Loucy (cell line): ENCODE results near the gene ALDH1A3.

Experiments used
- H2AFZ ChIP-seq: fragments of 200-600 bp; sonication (generic); 2 replicates; pipeline ENCODE4 v1.6.0; 2016; ENCODE audit warnings: antibody characterized with exemption, mild to moderate bottlenecking, low read length, moderate library complexity
- H3F3A ChIP-seq: fragments of 200-600 bp; 2 replicates; pipeline ENCODE4 v1.6.0; 2016; ENCODE audit warnings: antibody characterized with exemption, low read depth, mild to moderate bottlenecking
- H3K27me3 ChIP-seq: fragments of 200-600 bp; sonication (generic); 2 replicates; pipeline ENCODE4 v1.6.1; 2014; ENCODE audit warnings: low read length, mild to moderate bottlenecking; ENCODE audit not compliant: insufficient read depth, poor library complexity, severe bottlenecking
- H3K36me3 ChIP-seq: fragments of 200-600 bp; sonication (generic); 2 replicates; pipeline ENCODE4 v1.6.1; 2016; ENCODE audit warnings: low read length; ENCODE audit not compliant: insufficient read depth
- H3K4me1 ChIP-seq: fragments of 200-600 bp; sonication (generic); 2 replicates; pipeline ENCODE4 v1.5.1; 2014; ENCODE audit warnings: low read length, mild to moderate bottlenecking; ENCODE audit not compliant: insufficient read depth, poor library complexity, severe bottlenecking
- H3K4me2 ChIP-seq: fragments of 200-600 bp; sonication (generic); 2 replicates; pipeline ENCODE4 v1.6.0; 2014; ENCODE audit warnings: antibody characterized with exemption, low read length, low read depth, mild to moderate bottlenecking; ENCODE audit not compliant: poor library complexity, severe bottlenecking
- H3K4me3 ChIP-seq: fragments of 200-600 bp; sonication (generic); 2 replicates; pipeline ENCODE4 v1.5.1; 2014; ENCODE audit warnings: low read length, mild to moderate bottlenecking, mixed read lengths; ENCODE audit not compliant: poor library complexity, severe bottlenecking
- H3K79me2 ChIP-seq: fragments of 200-600 bp; sonication (generic); 2 replicates; pipeline ENCODE4 v1.6.1; 2014; ENCODE audit warnings: low read length; ENCODE audit not compliant: insufficient read depth
- H3K9ac ChIP-seq: fragments of 200-600 bp; sonication (generic); 2 replicates; pipeline ENCODE4 v1.6.0; 2014; ENCODE audit warnings: mild to moderate bottlenecking, low read depth, low read length, moderate library complexity; ENCODE audit not compliant: poor library complexity, severe bottlenecking
- H3K9me2 ChIP-seq: fragments of 200-600 bp; sonication (generic); replicated peaks from 2 replicates; pipeline ENCODE4 v1.6.1; 2016; ENCODE audit warnings: low read depth, low read length, mixed read lengths
- H3K9me3 ChIP-seq: fragments of 200-600 bp; sonication (generic); 2 replicates; pipeline ENCODE4 v1.6.1; 2014; ENCODE audit warnings: mild to moderate bottlenecking, antibody characterized with exemption, low read length, low read depth; ENCODE audit not compliant: insufficient read depth
- H4K20me1 ChIP-seq: fragments of 200-600 bp; sonication (generic); 2 replicates; pipeline ENCODE4 v1.6.0; 2014; ENCODE audit warnings: antibody characterized with exemption, low read length, mild to moderate bottlenecking; ENCODE audit not compliant: insufficient read depth, poor library complexity, severe bottlenecking
- CTCF ChIP-seq: fragments of 200-600 bp; sonication (generic); conservative IDR thresholded peaks from 2 replicates; pipeline ENCODE4 v1.5.1; 2014; ENCODE audit warnings: mild to moderate bottlenecking, antibody characterized with exemption, low read length
- EZH2phosphoT487 ChIP-seq: fragments of 200-600 bp; IDR thresholded peaks from 2 replicates; pipeline ENCODE4 v1.6.1; 2018; ENCODE audit warnings: antibody characterized with exemption, mild to moderate bottlenecking, moderate library complexity, borderline replicate concordance

The ALDH1A3 gene

GRCh38 chr15:100895721-100896120, 16.1 kb downstream of the ALDH1A3 start:
- Histone ChIP-seq H3K27me3 (peaks cover 7% of the 10 kb centered on the region), H3K4me2 (no peak overlapping the region), H3F3A (no peaks in the 10 kb centered on the region), H3K9me2 (no peaks in the 10 kb centered on the region), H3K79me2 (no peaks in the 10 kb centered on the region), H2AFZ (no peak overlapping the region), H3K9me3 (no peaks in the 10 kb centered on the region), H3K9ac (no peak overlapping the region), H3K4me1 (no peaks in the 10 kb centered on the region), H4K20me1 (no peaks in the 10 kb centered on the region), H3K36me3 (no peaks in the 10 kb centered on the region), H3K4me3 (no peak overlapping the region)
- TF ChIP-seq CTCF (no peak), EZH2phosphoT487 (no peak)

- no peak overlapping the region for H3K4me3 ChIP-seq
- H3K4me1 ChIP-seq: no peaks in the 10 kb centered on the region
- TF ChIP-seq CTCF (no peak), EZH2phosphoT487 (no peak)
- H3K27me3 ChIP-seq: no peaks in the 10 kb centered on the region
- H3K36me3 ChIP-seq: no peaks in the 10 kb centered on the region
- H3K9me2 ChIP-seq: no peaks in the 10 kb centered on the region
- H2AFZ ChIP-seq: no peak overlapping the region
- H4K20me1 ChIP-seq: no peaks in the 10 kb centered on the region
- no peak overlapping the region for H3K9ac ChIP-seq
- H3K9me3 ChIP-seq: no peaks in the 10 kb centered on the region
- H3K4me2 ChIP-seq: no peak overlapping the region
- no peaks in the 10 kb centered on the region for H3F3A ChIP-seq
- no peaks in the 10 kb centered on the region for H3K79me2 ChIP-seq
Measured at GRCh38 chr15:100897221-100898151, 17.9 kb downstream of the ALDH1A3 start.

- no peaks in the 10 kb centered on the region for H3K27me3 ChIP-seq
- no peaks in the 10 kb centered on the region for H3K36me3 ChIP-seq
- no peaks in the 10 kb centered on the region for H3K9me2 ChIP-seq
- no peak overlapping the region for H2AFZ ChIP-seq
- no peak overlapping the region for H3K4me2 ChIP-seq
- no peak overlapping the region for H3K9ac ChIP-seq
- H3K9me3 ChIP-seq: no peaks in the 10 kb centered on the region
- H3K79me2 ChIP-seq: no peaks in the 10 kb centered on the region
- no peak for TF ChIP-seq EZH2phosphoT487
- no peak for TF ChIP-seq CTCF
- no peak overlapping the region for H3K4me3 ChIP-seq
- H3F3A ChIP-seq: no peaks in the 10 kb centered on the region
- no peaks in the 10 kb centered on the region for H3K4me1 ChIP-seq
- no peaks in the 10 kb centered on the region for H4K20me1 ChIP-seq
Measured at GRCh38 chr15:100898152-100898490, 18.5 kb downstream of the ALDH1A3 start.
